Progenitor cell of endocrine pancreas (in vitro differentiated cells): Measurements from ENCODE around the gene EVA1C. TPM values are rescaled to one million over a fixed set of nuclear protein-coding genes. Genes with fewer than 3 reads are reported as not detected.

Source experiments
- DNase-seq: peaks from one replicate; pipeline ENCODE4 v3.0.0; 2021; ENCODE audit warnings: low spot score; ENCODE audit not compliant: unreplicated experiment
- H3K27ac Mint-ChIP-seq: 2 replicates; pipeline ENCODE4 v1.8.0; 2021; ENCODE audit warnings: mild to moderate bottlenecking, moderate library complexity, mixed read lengths
- H3K27me3 Mint-ChIP-seq: 2 replicates; pipeline ENCODE4 v1.8.0; 2021; ENCODE audit warnings: mixed read lengths
- H3K36me3 Mint-ChIP-seq: 2 replicates; pipeline ENCODE4 v1.8.0; 2022; ENCODE audit warnings: mixed read lengths; ENCODE audit not compliant: insufficient read depth
- H3K4me1 Mint-ChIP-seq: 2 replicates; pipeline ENCODE4 v1.8.0; 2021; ENCODE audit warnings: low read depth, mixed read lengths
- H3K4me3 Mint-ChIP-seq: 2 replicates; pipeline ENCODE4 v1.8.0; 2021; ENCODE audit warnings: low read depth, mild to moderate bottlenecking, moderate library complexity, mixed read lengths
- H3K9me3 Mint-ChIP-seq: 2 replicates; pipeline ENCODE4 v1.8.0; 2021; ENCODE audit warnings: low read depth, mixed read lengths
- CTCF ChIP-seq: fragments of 200-600 bp; sonication (generic); IDR thresholded peaks from one replicate; pipeline ENCODE4 v1.5.0; 2021; ENCODE audit warnings: antibody characterized with exemption, mild to moderate bottlenecking; ENCODE audit not compliant: unreplicated experiment
- total RNA-seq: library from RNA; stranded (reverse); gene quantifications from 2 replicates; pipeline ENCODE4 v1.2.1, GENCODE V29; 2021

EVA1C gene
- total RNA-seq, 1 donor from 2014 or later = not detected

- H3K27ac Mint-ChIP-seq = no peak overlapping the region
- H3K4me1 Mint-ChIP-seq = no peaks in the 10 kb centered on the region
- no peaks in the 10 kb centered on the region for H3K27me3 Mint-ChIP-seq
- H3K36me3 Mint-ChIP-seq = no peaks in the 10 kb centered on the region
- no peak for DNase-seq
- TF ChIP-seq CTCF = no peak
- H3K9me3 Mint-ChIP-seq = no peaks in the 10 kb centered on the region
- no peak overlapping the region for H3K4me3 Mint-ChIP-seq
Observed at GRCh38 chr21:32549440-32549839, 136.9 kb downstream of the EVA1C start.

DNA sequence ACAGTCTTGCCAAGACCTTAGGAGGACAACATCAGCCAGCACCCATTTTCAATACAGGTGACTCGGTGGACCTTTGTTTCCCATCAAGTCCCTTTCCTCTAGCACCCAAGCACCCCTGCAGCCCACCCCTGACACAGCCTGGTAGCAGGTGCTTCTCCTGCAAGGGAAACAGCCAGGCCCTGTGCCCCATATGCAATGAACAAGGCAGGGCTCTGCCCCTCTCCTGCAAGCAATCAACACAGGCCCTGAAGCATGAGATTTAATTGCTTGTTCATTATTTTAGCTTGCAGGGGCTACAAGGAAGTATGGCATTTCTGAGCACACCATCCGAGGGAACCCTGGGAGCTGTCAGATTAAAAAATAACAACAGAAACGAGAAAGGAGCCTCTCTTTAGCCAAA, 137.4 kb downstream of the EVA1C start:
- H3K27me3 Mint-ChIP-seq = no peaks in the 10 kb centered on the region
- no peaks in the 10 kb centered on the region for H3K36me3 Mint-ChIP-seq
- DNase-seq = no peak
- H3K9me3 Mint-ChIP-seq = no peaks in the 10 kb centered on the region
- no peaks in the 10 kb centered on the region for H3K4me1 Mint-ChIP-seq
- TF ChIP-seq CTCF = no peak
- H3K4me3 Mint-ChIP-seq = no peak overlapping the region
- H3K27ac Mint-ChIP-seq = no peak overlapping the region

GRCh38 chr21:32554832-32555638, 142.5 kb downstream of the EVA1C start:
- Mint-ChIP-seq H3K27ac (no peak overlapping the region), H3K9me3 (no peaks in the 10 kb centered on the region), H3K36me3 (no peaks in the 10 kb centered on the region), H3K4me3 (no peak overlapping the region), H3K27me3 (no peaks in the 10 kb centered on the region), H3K4me1 (no peaks in the 10 kb centered on the region)
- no peak for TF ChIP-seq CTCF
- DNase-seq = no peak

- no peaks in the 10 kb centered on the region for H3K9me3 Mint-ChIP-seq
- DNase-seq = no peak
- H3K4me1 Mint-ChIP-seq = peaks cover 1% of the 10 kb centered on the region
- no peak overlapping the region for H3K4me3 Mint-ChIP-seq
- no peak overlapping the region for H3K27ac Mint-ChIP-seq
- TF ChIP-seq CTCF = no peak
- H3K36me3 Mint-ChIP-seq = peaks cover 1% of the 10 kb centered on the region
- H3K27me3 Mint-ChIP-seq = no peaks in the 10 kb centered on the region
Observed at GRCh38 chr21:32558106-32558505, 145.6 kb downstream of the EVA1C start.

DNA sequence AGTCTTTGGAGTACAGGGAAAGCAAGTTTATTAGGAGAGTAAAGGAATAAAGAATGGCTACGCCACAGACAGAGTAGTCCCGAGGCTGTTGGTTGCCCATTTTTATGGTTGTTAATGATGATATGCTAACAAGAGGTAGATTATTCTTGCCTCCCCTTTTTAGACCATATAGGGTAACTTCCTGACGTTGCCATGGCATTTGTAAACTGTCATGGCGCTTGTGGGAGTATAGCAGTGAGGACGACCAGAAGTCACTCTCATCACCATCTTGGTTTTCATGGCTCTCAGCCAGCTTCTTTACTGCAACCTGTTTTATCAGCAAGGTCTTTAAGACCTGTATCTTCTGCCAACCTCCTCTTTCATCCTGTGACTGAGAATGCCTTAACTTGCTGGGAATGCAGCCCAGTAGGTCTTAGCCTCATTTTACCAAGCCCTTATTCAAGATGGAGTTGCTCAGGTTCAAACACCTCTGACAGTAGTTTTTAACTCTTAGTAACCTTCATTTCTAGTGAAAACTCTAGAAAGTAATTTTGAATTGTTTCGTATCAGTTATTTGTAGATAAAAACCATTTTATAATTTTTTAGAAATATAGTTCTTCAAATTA, 146.6 kb downstream of the EVA1C start:
- DNase-seq = no peak
- Mint-ChIP-seq H3K4me3 (no peak overlapping the region), H3K27ac (no peak overlapping the region), H3K9me3 (no peaks in the 10 kb centered on the region), H3K36me3 (peaks cover 1% of the 10 kb centered on the region), H3K27me3 (no peaks in the 10 kb centered on the region), H3K4me1 (peaks cover 1% of the 10 kb centered on the region)
- TF ChIP-seq CTCF = no peak
